Tibial artery (tissue), 4 donors: ENCODE measurements around the gene TTC16.

Experiments used
- DNase-seq, 2 donors: peaks; one replicate each; pipeline ENCODE4 v3.0.0-alpha.2; 2019
- H3K27ac ChIP-seq, 2 donors: fragments of 200-600 bp; sonication (generic) in 1 of 2; 1 replicate in 1 of 2; 2 replicates in 1 of 2; pipeline ENCODE4 v1.5.1; 2018 to 2019; ENCODE audit warnings: mild to moderate bottlenecking in 1 of 2
- H3K27me3 ChIP-seq, 2 donors: fragments of 200-600 bp; sonication (generic) in 1 of 2; one replicate each; pipeline versions ENCODE4 v1.5.1 to v1.6.0; 2016 to 2019
- H3K36me3 ChIP-seq, 3 donors: fragments of 200-600 bp; sonication (generic) in 2 of 3; one replicate each; pipeline ENCODE4 v1.5.1; 2016 to 2019; ENCODE audit warnings: mild to moderate bottlenecking in 2 of 3
- H3K4me1 ChIP-seq, 4 donors: fragments of 200-600 bp; sonication (generic) in 2 of 4; 1 replicate in 3 of 4; 2 replicates in 1 of 4; pipeline ENCODE4 v1.5.1; 2016 to 2019
- H3K4me3 ChIP-seq, 2 donors: fragments of 200-600 bp; sonication (generic) in 1 of 2; 1 replicate in 1 of 2; 2 replicates in 1 of 2; pipeline ENCODE4 v1.5.1; 2018 to 2019; ENCODE audit warnings: mild to moderate bottlenecking in 2 of 2
- H3K9me3 ChIP-seq, 3 donors: fragments of 200-600 bp; sonication (generic) in 1 of 3; one replicate each; pipeline ENCODE4 v1.5.1; 2016 to 2019
- intact Hi-C: fragments of 100-400 bp; cut with DNase I; formaldehyde crosslinking; loops from one replicate; pipeline ENCODE4 v1.15.0; 2023; ENCODE audit warnings: low total_unique reads
- TF ChIP-seq, protein P1 (sequence below), 2 experiments: fragments of 200-600 bp in 1 of 2; fragments of 450-650 bp in 1 of 2; IDR thresholded peaks; one replicate each; pipeline ENCODE4 v1.5.1; 2017 to 2019; ENCODE audit warnings: antibody characterized with exemption in 2 of 2, mild to moderate bottlenecking in 1 of 2, moderate library complexity in 1 of 2

TTC16 gene

GRCh38 chr9:127765418-127765817 lies 49.5 kb downstream of the TTC16 start:
- H3K9me3 ChIP-seq, result no peaks in the 10 kb centered on the region
- no peaks in the 10 kb centered on the region for H3K36me3 ChIP-seq
- intact Hi-C loops, result no loop called here
- H3K4me1 ChIP-seq, result peaks cover 0 to 9% (median under 1%) of the 10 kb centered on the region in 4 donors
- DNase-seq, result no peak
- H3K27me3 ChIP-seq, result peaks cover 0 to 40% of the 10 kb centered on the region in 2 donors
- H3K4me3 ChIP-seq, result no peak overlapping the region
- TF ChIP-seq, protein P1, sequence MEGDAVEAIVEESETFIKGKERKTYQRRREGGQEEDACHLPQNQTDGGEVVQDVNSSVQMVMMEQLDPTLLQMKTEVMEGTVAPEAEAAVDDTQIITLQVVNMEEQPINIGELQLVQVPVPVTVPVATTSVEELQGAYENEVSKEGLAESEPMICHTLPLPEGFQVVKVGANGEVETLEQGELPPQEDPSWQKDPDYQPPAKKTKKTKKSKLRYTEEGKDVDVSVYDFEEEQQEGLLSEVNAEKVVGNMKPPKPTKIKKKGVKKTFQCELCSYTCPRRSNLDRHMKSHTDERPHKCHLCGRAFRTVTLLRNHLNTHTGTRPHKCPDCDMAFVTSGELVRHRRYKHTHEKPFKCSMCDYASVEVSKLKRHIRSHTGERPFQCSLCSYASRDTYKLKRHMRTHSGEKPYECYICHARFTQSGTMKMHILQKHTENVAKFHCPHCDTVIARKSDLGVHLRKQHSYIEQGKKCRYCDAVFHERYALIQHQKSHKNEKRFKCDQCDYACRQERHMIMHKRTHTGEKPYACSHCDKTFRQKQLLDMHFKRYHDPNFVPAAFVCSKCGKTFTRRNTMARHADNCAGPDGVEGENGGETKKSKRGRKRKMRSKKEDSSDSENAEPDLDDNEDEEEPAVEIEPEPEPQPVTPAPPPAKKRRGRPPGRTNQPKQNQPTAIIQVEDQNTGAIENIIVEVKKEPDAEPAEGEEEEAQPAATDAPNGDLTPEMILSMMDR (IDR thresholded peaks at IDR 0.05), result no peak
- no peak overlapping the region for H3K27ac ChIP-seq

DNA sequence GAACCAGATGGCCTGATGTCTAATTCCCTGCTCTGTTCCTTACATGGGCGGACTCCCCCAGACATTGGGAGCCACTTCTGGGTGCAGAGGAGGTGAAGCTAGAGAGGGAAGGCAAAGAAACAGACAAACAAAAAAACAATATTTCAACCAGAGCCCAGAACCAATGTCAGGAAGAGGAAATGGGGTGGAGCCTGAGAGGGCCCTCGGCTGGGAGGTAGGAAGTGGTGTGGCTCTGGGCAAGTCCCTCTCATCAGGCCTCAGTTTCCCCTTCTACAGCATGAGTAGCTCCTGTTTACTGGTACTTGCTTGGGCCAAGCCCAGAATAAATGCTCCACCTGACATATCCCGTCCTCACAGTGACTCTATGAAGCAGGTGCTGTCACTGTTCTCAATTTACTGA lies 51.5 kb downstream of the TTC16 start:
- Histone ChIP-seq H3K4me3 (no peak overlapping the region), H3K9me3 (no peaks in the 10 kb centered on the region), H3K27ac (no peak overlapping the region), H3K27me3 (peaks cover 0 to 26% of the 10 kb centered on the region in 2 donors), H3K4me1 (peaks cover 0 to 15% (median 10%) of the 10 kb centered on the region in 4 donors), H3K36me3 (no peaks in the 10 kb centered on the region)
- intact Hi-C loops, result no loop called here
- DNase-seq, result no peak
- TF ChIP-seq, protein P1 (IDR thresholded peaks at IDR 0.05), result no peak

- intact Hi-C loops, result no loop called here
- no peaks in the 10 kb centered on the region for H3K9me3 ChIP-seq
- TF ChIP-seq, protein P1 (IDR thresholded peaks at IDR 0.05), result no peak
- peaks cover 0 to 15% (median 10%) of the 10 kb centered on the region in 4 donors for H3K4me1 ChIP-seq
- H3K36me3 ChIP-seq, result no peaks in the 10 kb centered on the region
- H3K27ac ChIP-seq, result no peak overlapping the region
- H3K4me3 ChIP-seq, result no peak overlapping the region
- DNase-seq, result no peak
- H3K27me3 ChIP-seq, result peaks cover 0 to 26% of the 10 kb centered on the region in 2 donors
Observed at GRCh38 chr9:127767909-127768331, 52.0 kb downstream of the TTC16 start.

DNA sequence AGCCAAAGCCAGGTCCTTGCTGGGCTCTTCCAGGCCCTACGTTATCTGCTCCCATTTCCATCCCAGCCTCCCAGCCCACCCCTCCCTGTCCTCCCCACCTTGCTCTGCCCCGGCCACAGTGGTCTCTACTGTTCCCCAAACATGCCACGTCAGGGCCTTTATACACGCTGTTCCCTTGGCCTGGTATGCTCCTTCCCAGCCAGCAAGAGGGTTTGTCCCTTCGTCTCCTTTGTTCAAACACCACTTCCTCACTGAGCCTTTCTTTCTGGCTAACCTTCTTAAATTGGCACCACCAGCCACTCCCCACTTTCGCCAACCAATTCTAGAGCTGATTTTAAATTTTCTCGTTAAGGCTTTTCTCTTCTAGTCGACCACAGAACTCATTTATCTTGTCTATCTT lies 52.8 kb downstream of the TTC16 start:
- Histone ChIP-seq H3K4me1 (peaks cover 0 to 15% (median 10%) of the 10 kb centered on the region in 4 donors), H3K27ac (no peak overlapping the region), H3K4me3 (no peak overlapping the region)

GRCh38 chr9:127769101-127769500 lies 53.2 kb downstream of the TTC16 start:
- Histone ChIP-seq H3K9me3 (no peaks in the 10 kb centered on the region), H3K27me3 (peaks cover 0 to 21% of the 10 kb centered on the region in 2 donors), H3K4me3 (no peak overlapping the region), H3K36me3 (no peaks in the 10 kb centered on the region), H3K27ac (no peak overlapping the region), H3K4me1 (peaks cover 0 to 15% (median 10%) of the 10 kb centered on the region in 4 donors)
- DNase-seq, result no peak
- intact Hi-C loops, result no loop called here
- TF ChIP-seq, protein P1 (IDR thresholded peaks at IDR 0.05), result no peak

More for the DNA sequence above, 52.8 kb downstream of the TTC16 start:
- no peaks in the 10 kb centered on the region for H3K36me3 ChIP-seq
- DNase-seq, result no peak
- H3K9me3 ChIP-seq, result no peaks in the 10 kb centered on the region
- H3K27me3 ChIP-seq, result peaks cover 0 to 25% of the 10 kb centered on the region in 2 donors
- intact Hi-C loops, result no loop called here
- TF ChIP-seq, protein P1 (IDR thresholded peaks at IDR 0.05), result no peak
